ENCODE measurements around the gene XCR1.

DNA sequence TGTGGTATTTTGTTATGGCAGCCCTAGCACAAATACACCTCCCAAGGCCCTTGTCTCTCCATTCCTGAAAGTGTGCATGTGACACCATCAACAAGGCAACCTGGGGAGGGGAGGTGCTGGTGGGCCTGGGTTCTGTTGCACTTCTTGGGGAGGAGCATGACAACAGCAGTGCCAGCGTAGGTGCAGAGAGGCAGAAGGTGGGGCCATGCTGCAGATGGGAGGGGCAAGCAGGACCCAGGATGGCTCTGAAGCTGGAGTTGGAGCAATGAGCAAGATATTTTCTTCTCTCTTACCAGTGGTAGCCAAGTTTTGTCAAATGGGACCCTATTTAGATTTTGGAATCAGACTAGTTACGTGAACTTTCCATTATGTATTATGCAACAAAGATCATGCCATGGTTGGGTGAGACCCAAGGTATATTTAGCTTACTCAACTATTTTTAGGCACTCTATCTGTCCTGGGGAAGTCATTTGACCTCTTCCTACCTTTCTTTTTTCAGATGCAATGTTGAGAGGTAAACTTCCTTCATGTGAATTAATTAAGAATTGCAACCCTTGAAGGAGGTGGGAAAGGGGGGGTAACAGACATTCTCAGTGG is 35.1 kb downstream of the XCR1 start:
- no peak for TF ChIP-seq POLR2A (IDR thresholded peaks at IDR 0.05)
- no peak for TF ChIP-seq CTCF (IDR thresholded peaks at IDR 0.05)
